Measurements from ENCODE around the gene POLR1B. TPM values are rescaled to one million over a fixed set of nuclear protein-coding genes. Genes with fewer than 3 reads are reported as not detected.
"Not testable (repeated sequence)": the region's sequence is repeated elsewhere in the genome, so short reads cannot be mapped to it uniquely, and the experiment has no call there.

Gene POLR1B
- total and polyA plus RNA-seq, 12 donors = 3.5 to 15.3 (median 10.4) TPM

- Histone ChIP-seq H3K27ac (no peak overlapping the region), H3K36me3 (no peaks in the 10 kb centered on the region), H3K27me3 (no peaks in the 10 kb centered on the region), H3K4me1 (peaks cover 0 to 9% (median 0%) of the 10 kb centered on the region in 9 donors), H3K9me3 (peaks cover 0 to 7% (median 0%) of the 10 kb centered on the region in 11 donors), H3K4me3 (no peak overlapping the region)
- DNase-seq = no peak
- no peak for TF ChIP-seq CTCF (IDR thresholded peaks at IDR 0.05)
- WGBS, 2 donors = 76 to 78% methylated on average over 13 of the region's 13 CpGs
- intact Hi-C loops (cut with DNase I) = loop anchor here in 1 of 10 donors (5.0 kb wide), 1 partner anchor 88 kb away; no protein-coding TSS in a partner anchor
- ATAC-seq = no peak
Observed at GRCh38 chr2:112614201-112614840, 72.1 kb downstream of the POLR1B start.

GRCh38 chr2:112615051-112615450 is 72.8 kb downstream of the POLR1B start:
- TF ChIP-seq CTCF (IDR thresholded peaks at IDR 0.05) = no peak

GRCh38 chr2:112615798-112616197 is 73.5 kb downstream of the POLR1B start:
- intact Hi-C loops (cut with DNase I) = not testable (repeated sequence)

More at GRCh38 chr2:112615051-112615450, 72.8 kb downstream of the POLR1B start:
- ATAC-seq (no peak), DNase-seq (no peak)
- Histone ChIP-seq H3K27me3 (no peaks in the 10 kb centered on the region), H3K36me3 (no peaks in the 10 kb centered on the region), H3K4me1 (peaks cover 0 to 9% (median 0%) of the 10 kb centered on the region in 9 donors), H3K4me3 (no peak overlapping the region), H3K27ac (no peak overlapping the region), H3K9me3 (peaks cover 0 to 2% (median 0%) of the 10 kb centered on the region in 11 donors)
- WGBS, 2 donors = 96 to 97% methylated on average over 8 of the region's 8 CpGs
- intact Hi-C loops (cut with DNase I) = no loop called here

GRCh38 chr2:112618383-112618782 is 76.1 kb downstream of the POLR1B start:
- Histone ChIP-seq H3K27me3 (no peaks in the 10 kb centered on the region), H3K4me1 (peaks cover 0 to 18% (median 0%) of the 10 kb centered on the region in 9 donors), H3K9me3 (no peaks in the 10 kb centered on the region), H3K36me3 (no peaks in the 10 kb centered on the region), H3K27ac (no peak overlapping the region), H3K4me3 (no peak overlapping the region)
- WGBS, 2 donors = 67 to 76% methylated on average over 6 of the region's 6 CpGs
- intact Hi-C loops (cut with DNase I) = no loop called here
- no peak for DNase-seq
- no peak for TF ChIP-seq CTCF (IDR thresholded peaks at IDR 0.05)
- ATAC-seq = peak in 4 of 8 donors; percentile 22 to 72 (median 38)

More at GRCh38 chr2:112615798-112616197, 73.5 kb downstream of the POLR1B start:
- H3K4me1 ChIP-seq, ATAC-seq, H3K9me3 ChIP-seq, H3K27ac ChIP-seq, H3K4me3 ChIP-seq, H3K36me3 ChIP-seq, DNase-seq, H3K27me3 ChIP-seq: not testable (repeated sequence)
- WGBS, 2 donors = 97 to 98% methylated on average over 2 of the region's 2 CpGs
